ENCODE measurements around the gene COA4.
A peak's percentile ranks its signal among the peaks of the same experiment; 100 is the strongest.

- TF ChIP-seq EGR1 (IDR thresholded peaks at IDR 0.05; ENCODE audit: low read depth in 2 of 2) (peak; percentile 49 to 51), TAF1 (conservative IDR thresholded peaks at IDR 0.05) (peak; percentile 80), YY1 (IDR thresholded peaks at IDR 0.05) (peak; percentile 93), CTCF (IDR thresholded peaks at IDR 0.05; ENCODE audit: low read depth, low read length, missing input control) (no peak), MAX (IDR thresholded peaks at IDR 0.05) (peak; percentile 99), SP1 (IDR thresholded peaks at IDR 0.05) (peak; percentile 87), REST (IDR thresholded peaks at IDR 0.05) (peak; percentile 60), ATF3 (IDR thresholded peaks at IDR 0.05) (peak; percentile 13), RAD21 (IDR thresholded peaks at IDR 0.05) (peak; percentile 27 to 28), HNF4A (conservative IDR thresholded peaks at IDR 0.05) (peak; percentile 86), JUND (IDR thresholded peaks at IDR 0.05) (no peak), FOXA2 (IDR thresholded peaks at IDR 0.05) (no peak)
Observed at GRCh38 chr11:73876424-73877310, at the start of gene COA4, which contains the start of gene PAAF1.
